Measurements from ENCODE around the gene KRTAP10-3. TPM values are rescaled to one million over a fixed set of nuclear protein-coding genes. Genes with fewer than 3 reads are reported as not detected.

Gene KRTAP10-3
- total RNA-seq, 1 experiment from 2014 or later = not detected

DNA sequence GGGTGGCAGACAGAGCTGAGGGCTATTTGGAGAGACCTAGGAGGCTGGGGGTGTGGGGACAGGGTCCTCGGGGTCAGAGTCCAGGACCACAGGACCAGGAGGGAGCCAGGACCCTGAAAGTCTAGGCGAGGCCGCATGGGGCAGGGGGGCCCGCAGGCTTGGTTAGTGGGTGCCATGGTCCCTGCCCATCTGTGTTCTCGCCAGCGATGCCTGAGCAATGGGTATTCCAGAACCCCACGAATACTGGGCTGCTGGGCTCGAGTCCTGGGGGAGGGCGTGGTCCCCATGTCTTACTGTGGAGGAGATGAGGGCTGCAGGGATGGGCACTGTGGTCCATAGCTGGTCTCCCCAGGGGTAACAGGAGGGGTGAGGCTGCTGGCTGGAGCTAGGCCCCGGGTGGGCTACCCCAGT lies 31.7 kb upstream of the KRTAP10-3 start:
- ChIA-PET CTCF (no interaction called here), POLR2A (ENCODE audit: unreplicated experiment) (no interaction called here)
- Histone ChIP-seq H3K4me3 (ENCODE audit: low read length) (no peak overlapping the region), H3K36me3 (ENCODE audit: low read depth, low read length) (no peaks in the 10 kb centered on the region), H3K79me2 (ENCODE audit: low read length) (no peaks in the 10 kb centered on the region), H3K9me2 (replicated peaks; ENCODE audit: low read length) (no peaks in the 10 kb centered on the region), H3K27me3 (ENCODE audit: low read length) (no peaks in the 10 kb centered on the region), H3K9me3 (ENCODE audit: low read length) (no peaks in the 10 kb centered on the region), H4K20me1 (ENCODE audit: low read length) (no peaks in the 10 kb centered on the region), H2AFZ (ENCODE audit: low read length) (no peak overlapping the region), H3K27ac (ENCODE audit: low read length) (no peak overlapping the region), H3K4me2 (ENCODE audit: low read length) (no peak overlapping the region), H3K4me1 (ENCODE audit: insufficient read depth, low read length) (no peaks in the 10 kb centered on the region), H3K9ac (ENCODE audit: low read length) (no peak overlapping the region), H3F3A (ENCODE audit: low read length, unreplicated experiment) (no peaks in the 10 kb centered on the region)
- intact Hi-C loops (cut with micrococcal nuclease) = no loop called here
- DNase-seq = no peak
- TF ChIP-seq EZH2phosphoT487 (IDR thresholded peaks at IDR 0.05; ENCODE audit: borderline replicate concordance, low read length) = no peak
- no peak for TF ChIP-seq EZH2 (IDR thresholded peaks at IDR 0.05; ENCODE audit: low read length, unreplicated experiment)
- TF ChIP-seq, protein P1, sequence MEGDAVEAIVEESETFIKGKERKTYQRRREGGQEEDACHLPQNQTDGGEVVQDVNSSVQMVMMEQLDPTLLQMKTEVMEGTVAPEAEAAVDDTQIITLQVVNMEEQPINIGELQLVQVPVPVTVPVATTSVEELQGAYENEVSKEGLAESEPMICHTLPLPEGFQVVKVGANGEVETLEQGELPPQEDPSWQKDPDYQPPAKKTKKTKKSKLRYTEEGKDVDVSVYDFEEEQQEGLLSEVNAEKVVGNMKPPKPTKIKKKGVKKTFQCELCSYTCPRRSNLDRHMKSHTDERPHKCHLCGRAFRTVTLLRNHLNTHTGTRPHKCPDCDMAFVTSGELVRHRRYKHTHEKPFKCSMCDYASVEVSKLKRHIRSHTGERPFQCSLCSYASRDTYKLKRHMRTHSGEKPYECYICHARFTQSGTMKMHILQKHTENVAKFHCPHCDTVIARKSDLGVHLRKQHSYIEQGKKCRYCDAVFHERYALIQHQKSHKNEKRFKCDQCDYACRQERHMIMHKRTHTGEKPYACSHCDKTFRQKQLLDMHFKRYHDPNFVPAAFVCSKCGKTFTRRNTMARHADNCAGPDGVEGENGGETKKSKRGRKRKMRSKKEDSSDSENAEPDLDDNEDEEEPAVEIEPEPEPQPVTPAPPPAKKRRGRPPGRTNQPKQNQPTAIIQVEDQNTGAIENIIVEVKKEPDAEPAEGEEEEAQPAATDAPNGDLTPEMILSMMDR (conservative IDR thresholded peaks at IDR 0.05; ENCODE audit: low read depth, low read length) = no peak
- no peak for ATAC-seq
- BruUV-seq (replicated peaks) = no TSS peak

DNA sequence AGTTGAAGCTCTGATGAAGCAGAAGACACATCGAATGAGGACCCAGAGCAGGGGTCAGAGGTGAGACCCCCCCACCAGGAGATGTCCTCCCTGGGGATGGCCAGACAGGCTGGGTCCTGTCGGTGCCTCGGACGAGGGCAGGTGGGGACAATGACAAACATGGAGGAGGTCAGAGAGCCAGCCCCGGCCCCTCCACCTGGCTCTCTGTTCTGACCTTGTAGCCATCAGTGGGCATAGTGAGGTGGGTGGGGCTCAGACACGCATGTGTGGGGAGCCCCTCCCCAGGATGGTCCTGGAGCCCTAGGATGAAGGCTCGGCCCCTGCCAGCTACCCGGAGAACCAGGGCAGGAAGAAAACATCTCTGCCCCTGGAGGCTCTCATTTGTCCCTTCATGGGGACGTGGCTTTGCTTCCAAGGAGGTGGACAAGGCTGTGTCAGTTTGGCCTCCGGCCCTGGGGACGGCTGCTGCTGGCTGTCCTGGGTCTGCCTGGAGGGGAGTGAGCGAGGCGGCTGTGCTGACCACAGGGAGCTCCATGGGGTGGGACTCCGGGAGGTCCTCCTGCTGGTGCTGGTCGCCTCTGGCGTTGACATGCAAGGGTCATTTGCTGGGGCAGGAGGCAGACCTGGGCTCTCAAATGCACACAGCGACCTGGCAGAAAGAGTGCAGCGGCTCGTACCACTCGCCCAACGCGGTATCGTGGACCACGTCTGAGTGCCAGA lies 31.2 kb upstream of the KRTAP10-3 start:
- ATAC-seq (no peak), DNase-seq (no peak)
- BruUV-seq (replicated peaks) = no TSS peak
- Histone ChIP-seq H3K27ac (ENCODE audit: low read length) (no peak overlapping the region), H3K4me2 (ENCODE audit: low read length) (no peak overlapping the region), H3K4me1 (ENCODE audit: insufficient read depth, low read length) (no peaks in the 10 kb centered on the region), H2AFZ (ENCODE audit: low read length) (no peak overlapping the region), H3K9me2 (replicated peaks; ENCODE audit: low read length) (no peaks in the 10 kb centered on the region), H3K27me3 (ENCODE audit: low read length) (no peaks in the 10 kb centered on the region), H3K36me3 (ENCODE audit: low read depth, low read length) (no peaks in the 10 kb centered on the region), H4K20me1 (ENCODE audit: low read length) (no peaks in the 10 kb centered on the region), H3F3A (ENCODE audit: low read length, unreplicated experiment) (no peaks in the 10 kb centered on the region), H3K9me3 (ENCODE audit: low read length) (no peaks in the 10 kb centered on the region), H3K4me3 (ENCODE audit: low read length) (no peak overlapping the region), H3K79me2 (ENCODE audit: low read length) (no peaks in the 10 kb centered on the region), H3K9ac (ENCODE audit: low read length) (no peak overlapping the region)
- POLR2A ChIA-PET (ENCODE audit: unreplicated experiment) = no interaction called here
- no peak for TF ChIP-seq EZH2phosphoT487 (IDR thresholded peaks at IDR 0.05; ENCODE audit: borderline replicate concordance, low read length)
- TF ChIP-seq, protein P1 (conservative IDR thresholded peaks at IDR 0.05; ENCODE audit: low read depth, low read length) = no peak
- TF ChIP-seq EZH2 (IDR thresholded peaks at IDR 0.05; ENCODE audit: low read length, unreplicated experiment) = no peak
- CTCF ChIA-PET = no interaction called here
- intact Hi-C loops (cut with micrococcal nuclease) = no loop called here

DNA sequence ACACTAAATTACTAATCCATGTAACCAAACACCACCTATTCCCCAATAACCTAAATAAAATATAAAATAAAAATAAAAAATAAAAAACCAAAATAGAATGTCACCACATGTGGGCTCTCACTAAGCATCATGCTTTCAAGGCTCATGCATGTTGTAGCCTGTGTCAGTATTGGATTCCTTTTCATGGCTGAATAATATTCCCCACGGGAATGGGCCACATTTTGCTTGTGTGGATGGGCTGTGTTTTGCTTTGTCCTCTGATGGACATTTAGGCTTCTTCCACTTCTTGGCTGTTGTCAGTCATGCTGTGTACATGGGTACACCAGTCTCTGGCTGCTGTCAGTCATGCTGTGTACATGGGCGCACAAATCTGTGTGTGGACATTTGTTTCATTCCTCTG lies 30.5 kb upstream of the KRTAP10-3 start:
- H3K36me3 ChIP-seq (ENCODE audit: low read depth, low read length) = no peaks in the 10 kb centered on the region
- DNase-seq (no peak), ATAC-seq (no peak)
- H3K9me2 ChIP-seq (replicated peaks; ENCODE audit: low read length) = no peaks in the 10 kb centered on the region
- H2AFZ ChIP-seq (ENCODE audit: low read length) = no peak overlapping the region
- H3K9ac ChIP-seq (ENCODE audit: low read length) = no peak overlapping the region
- intact Hi-C loops (cut with micrococcal nuclease) = no loop called here
- no peaks in the 10 kb centered on the region for H3K27me3 ChIP-seq (ENCODE audit: low read length)
- H3K4me1 ChIP-seq (ENCODE audit: insufficient read depth, low read length) = no peaks in the 10 kb centered on the region
- H3K9me3 ChIP-seq (ENCODE audit: low read length) = no peaks in the 10 kb centered on the region
- H3K79me2 ChIP-seq (ENCODE audit: low read length) = no peaks in the 10 kb centered on the region
- TF ChIP-seq EZH2phosphoT487 (IDR thresholded peaks at IDR 0.05; ENCODE audit: borderline replicate concordance, low read length) = no peak
- TF ChIP-seq, protein P1 (conservative IDR thresholded peaks at IDR 0.05; ENCODE audit: low read depth, low read length) = no peak
- ChIA-PET CTCF (no interaction called here), POLR2A (ENCODE audit: unreplicated experiment) (no interaction called here)
- H3F3A ChIP-seq (ENCODE audit: low read length, unreplicated experiment) = no peaks in the 10 kb centered on the region
- BruUV-seq (replicated peaks) = no TSS peak
- H3K27ac ChIP-seq (ENCODE audit: low read length) = no peak overlapping the region
- H4K20me1 ChIP-seq (ENCODE audit: low read length) = no peaks in the 10 kb centered on the region
- H3K4me2 ChIP-seq (ENCODE audit: low read length) = no peak overlapping the region
- no peak overlapping the region for H3K4me3 ChIP-seq (ENCODE audit: low read length)

Measured in PC-3 (cell line).